DND-41 (cell line): ENCODE measurements around the gene STAP2.

Source experiments
- ATAC-seq: fragments of 200-7000 bp; cut with Tn5 transposase; 3 replicates; pipeline ENCODE4 v1.9.1; 2021; ENCODE audit warnings: low read depth; ENCODE audit not compliant: insufficient read depth
- DNase-seq: peaks from one replicate; pipeline ENCODE4 v3.0.0-alpha.2; 2020
- H2AFZ ChIP-seq: 2 replicates; pipeline ENCODE4 v1.6.0; 2012; ENCODE audit warnings: low read depth, low read length
- H3K27ac ChIP-seq: 2 replicates; pipeline ENCODE4 v1.5.1; 2012; ENCODE audit warnings: low read length, inconsistent platforms
- H3K27me3 ChIP-seq: fragments of 200-600 bp; sonication (generic); 2 replicates; pipeline ENCODE4 v1.6.0; 2012; ENCODE audit warnings: low read length, mild to moderate bottlenecking, inconsistent platforms; ENCODE audit not compliant: insufficient read depth, poor library complexity
- H3K36me3 ChIP-seq: 2 replicates; pipeline ENCODE4 v1.5.1; 2012; ENCODE audit warnings: low read length, inconsistent platforms; ENCODE audit not compliant: insufficient read depth
- H3K4me1 ChIP-seq: 2 replicates; pipeline ENCODE4 v1.5.1; 2012; ENCODE audit warnings: mild to moderate bottlenecking, low read length; ENCODE audit not compliant: insufficient read depth
- H3K4me2 ChIP-seq: 2 replicates; pipeline ENCODE4 v1.6.0; 2012; ENCODE audit warnings: mild to moderate bottlenecking, moderate library complexity, low read length, inconsistent platforms; ENCODE audit not compliant: insufficient read depth
- H3K4me3 ChIP-seq, 2 experiments: fragments of 200-600 bp in 1 of 2; shearing (Covaris generic) in 1 of 2; 2 replicates each; pipeline ENCODE4 v1.5.1; 2012 to 2016; ENCODE audit warnings: inconsistent platforms in 2 of 2, low read length in 2 of 2, mild to moderate bottlenecking in 2 of 2, low read depth in 1 of 2, moderate library complexity in 1 of 2
- H3K79me2 ChIP-seq: 2 replicates; pipeline ENCODE4 v1.6.0; 2012; ENCODE audit warnings: low read length, inconsistent platforms; ENCODE audit not compliant: insufficient read depth
- H3K9ac ChIP-seq: 2 replicates; pipeline ENCODE4 v1.6.0; 2012; ENCODE audit warnings: low read depth, mild to moderate bottlenecking, inconsistent platforms, low read length, moderate library complexity
- H3K9me3 ChIP-seq: 2 replicates; pipeline ENCODE4 v1.5.1; 2012; ENCODE audit warnings: low read length, moderate library complexity, mild to moderate bottlenecking, inconsistent platforms; ENCODE audit not compliant: insufficient read depth, severe bottlenecking
- H4K20me1 ChIP-seq: 2 replicates; pipeline ENCODE4 v1.6.0; 2012; ENCODE audit warnings: low read length; ENCODE audit not compliant: insufficient read depth
- EZH2 ChIP-seq: IDR thresholded peaks from 3 replicates; pipeline ENCODE4 v1.6.1; 2012; ENCODE audit warnings: borderline replicate concordance, low read depth, mild to moderate bottlenecking, moderate library complexity, low read length, inconsistent platforms; ENCODE audit not compliant: severe bottlenecking
- TF ChIP-seq, protein P1 (sequence below): IDR thresholded peaks from 2 replicates; pipeline ENCODE4 v1.5.1; 2012; ENCODE audit warnings: borderline replicate concordance, low read length, moderate library complexity, mild to moderate bottlenecking; ENCODE audit not compliant: poor library complexity, severe bottlenecking; ENCODE audit errors: extremely low read depth

Gene STAP2

GRCh38 chr19:4366666-4367335 lies 28.2 kb upstream of the STAP2 start:
- Histone ChIP-seq H3K4me3 (no peak overlapping the region), H3K79me2 (peaks cover 40% of the 10 kb centered on the region), H2AFZ (no peak overlapping the region), H3K9ac (no peak overlapping the region), H3K9me3 (no peaks in the 10 kb centered on the region), H4K20me1 (peaks cover 63% of the 10 kb centered on the region), H3K4me1 (no peaks in the 10 kb centered on the region; the same call in 1 of the 2 replicates), H3K27me3 (no peaks in the 10 kb centered on the region), H3K27ac (no peak overlapping the region), H3K4me2 (no peak overlapping the region), H3K36me3 (peaks cover 64% of the 10 kb centered on the region)
- ATAC-seq (no peak), DNase-seq (no peak)
- TF ChIP-seq EZH2, result no peak
- TF ChIP-seq, protein P1, sequence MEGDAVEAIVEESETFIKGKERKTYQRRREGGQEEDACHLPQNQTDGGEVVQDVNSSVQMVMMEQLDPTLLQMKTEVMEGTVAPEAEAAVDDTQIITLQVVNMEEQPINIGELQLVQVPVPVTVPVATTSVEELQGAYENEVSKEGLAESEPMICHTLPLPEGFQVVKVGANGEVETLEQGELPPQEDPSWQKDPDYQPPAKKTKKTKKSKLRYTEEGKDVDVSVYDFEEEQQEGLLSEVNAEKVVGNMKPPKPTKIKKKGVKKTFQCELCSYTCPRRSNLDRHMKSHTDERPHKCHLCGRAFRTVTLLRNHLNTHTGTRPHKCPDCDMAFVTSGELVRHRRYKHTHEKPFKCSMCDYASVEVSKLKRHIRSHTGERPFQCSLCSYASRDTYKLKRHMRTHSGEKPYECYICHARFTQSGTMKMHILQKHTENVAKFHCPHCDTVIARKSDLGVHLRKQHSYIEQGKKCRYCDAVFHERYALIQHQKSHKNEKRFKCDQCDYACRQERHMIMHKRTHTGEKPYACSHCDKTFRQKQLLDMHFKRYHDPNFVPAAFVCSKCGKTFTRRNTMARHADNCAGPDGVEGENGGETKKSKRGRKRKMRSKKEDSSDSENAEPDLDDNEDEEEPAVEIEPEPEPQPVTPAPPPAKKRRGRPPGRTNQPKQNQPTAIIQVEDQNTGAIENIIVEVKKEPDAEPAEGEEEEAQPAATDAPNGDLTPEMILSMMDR, result no peak

DNA sequence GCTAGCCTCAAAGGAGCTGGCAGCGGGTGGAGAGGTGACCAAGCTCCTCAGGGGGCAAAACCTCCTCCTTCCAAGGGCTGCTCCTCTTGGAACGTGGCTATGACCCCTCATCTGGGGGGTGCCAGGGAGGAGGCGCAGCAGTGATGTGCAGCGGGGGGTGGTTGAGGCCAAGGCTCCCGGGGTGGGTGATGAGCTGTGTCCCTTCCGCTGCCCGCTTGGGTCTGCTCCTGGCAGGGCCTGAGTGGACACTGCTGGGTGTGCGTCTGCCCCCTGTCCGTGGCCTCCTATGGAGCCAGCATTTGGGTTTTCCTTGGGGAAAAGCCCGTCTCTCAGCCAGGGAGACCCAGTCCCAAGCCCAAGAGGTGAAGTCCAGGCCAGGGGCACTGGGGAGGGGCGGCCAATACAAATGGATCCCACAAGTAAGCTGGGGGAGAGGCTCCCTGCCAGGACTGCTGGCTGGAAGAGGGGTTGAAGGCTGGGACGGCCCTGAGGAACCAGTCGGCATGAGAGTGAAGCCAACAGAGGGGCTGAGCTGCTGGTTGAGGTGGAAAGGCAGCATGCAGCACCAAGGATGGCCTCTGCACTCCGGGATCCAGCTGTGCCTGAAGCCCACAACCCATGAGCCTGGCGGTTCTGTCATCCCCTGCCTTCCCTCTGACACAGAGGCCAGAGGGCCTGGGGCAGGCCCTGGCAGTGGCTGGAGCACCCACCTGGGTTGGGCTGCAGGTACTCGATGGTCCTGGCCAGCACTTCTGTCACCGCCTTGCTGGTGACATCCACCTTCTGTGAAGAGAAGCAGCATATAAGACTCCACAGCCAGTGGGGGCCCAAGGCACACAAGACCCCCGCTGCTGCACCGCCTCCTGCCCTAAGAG lies 27.4 kb upstream of the STAP2 start:
- no peak for ATAC-seq

GRCh38 chr19:4365341-4365740 lies 26.7 kb upstream of the STAP2 start:
- no peak overlapping the region for H3K9ac ChIP-seq
- peaks cover 76% of the 10 kb centered on the region for H3K36me3 ChIP-seq
- DNase-seq (no peak), ATAC-seq (no peak)
- H3K79me2 ChIP-seq, result peaks cover 25% of the 10 kb centered on the region
- H3K9me3 ChIP-seq, result no peaks in the 10 kb centered on the region
- no peaks in the 10 kb centered on the region for H3K27me3 ChIP-seq
- H4K20me1 ChIP-seq, result peaks cover 54% of the 10 kb centered on the region
- H3K4me3 ChIP-seq, result no peak overlapping the region
- no peak overlapping the region for H3K4me2 ChIP-seq
- H2AFZ ChIP-seq, result no peak overlapping the region
- no peaks in the 10 kb centered on the region; the same call in 1 of the 2 replicates for H3K4me1 ChIP-seq
- no peak overlapping the region for H3K27ac ChIP-seq
- TF ChIP-seq, protein P1, result no peak
- no peak for TF ChIP-seq EZH2

More for the DNA sequence above, 27.4 kb upstream of the STAP2 start:
- DNase-seq, result no peak
- H4K20me1 ChIP-seq, result peaks cover 56% of the 10 kb centered on the region
- H3K36me3 ChIP-seq, result peaks cover 69% of the 10 kb centered on the region
- no peak for TF ChIP-seq EZH2
- TF ChIP-seq, protein P1, result no peak
- H3K27me3 ChIP-seq, result no peaks in the 10 kb centered on the region
- H2AFZ ChIP-seq, result no peak overlapping the region
- no peaks in the 10 kb centered on the region; the same call in 1 of the 2 replicates for H3K4me1 ChIP-seq
- no peak overlapping the region for H3K4me3 ChIP-seq
- no peak overlapping the region for H3K9ac ChIP-seq
- peaks cover 32% of the 10 kb centered on the region for H3K79me2 ChIP-seq
- H3K4me2 ChIP-seq, result no peak overlapping the region
- no peak overlapping the region for H3K27ac ChIP-seq
- H3K9me3 ChIP-seq, result no peaks in the 10 kb centered on the region
